ENCODE data around the gene NEBL.

DNA sequence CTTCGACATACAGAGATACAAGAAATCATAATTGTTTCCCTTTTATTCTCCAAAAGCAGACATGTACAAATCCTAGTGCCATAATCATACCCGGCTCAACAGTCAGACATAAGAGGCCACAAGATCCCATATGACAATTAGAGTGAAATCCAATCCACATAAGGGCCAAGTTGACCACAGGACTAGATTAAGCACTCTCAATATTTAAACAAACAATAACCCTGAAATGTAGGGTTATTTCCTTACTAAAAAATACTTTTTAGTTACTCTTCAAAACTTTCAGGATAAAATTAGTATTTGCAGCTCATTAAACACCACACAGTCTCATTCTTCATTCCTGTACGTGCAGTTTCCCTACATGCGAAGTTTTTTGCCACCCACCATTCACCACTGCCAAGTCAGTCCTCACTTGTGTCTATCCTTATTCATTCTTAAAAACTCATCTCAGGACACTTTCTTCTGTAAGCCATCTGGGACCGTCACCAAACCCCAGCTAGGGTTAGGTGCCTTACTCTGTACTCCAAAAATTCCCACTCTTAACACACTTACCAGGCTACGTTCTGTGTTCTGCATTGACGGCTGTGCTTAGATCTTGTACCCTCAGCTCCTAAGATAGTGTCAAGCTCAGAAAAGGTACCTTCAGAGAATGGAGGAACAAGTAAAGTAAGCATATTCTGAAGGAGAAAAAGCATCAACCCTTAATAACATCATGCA is 47.8 kb upstream of the NEBL start:
- TF ChIP-seq, protein P1, sequence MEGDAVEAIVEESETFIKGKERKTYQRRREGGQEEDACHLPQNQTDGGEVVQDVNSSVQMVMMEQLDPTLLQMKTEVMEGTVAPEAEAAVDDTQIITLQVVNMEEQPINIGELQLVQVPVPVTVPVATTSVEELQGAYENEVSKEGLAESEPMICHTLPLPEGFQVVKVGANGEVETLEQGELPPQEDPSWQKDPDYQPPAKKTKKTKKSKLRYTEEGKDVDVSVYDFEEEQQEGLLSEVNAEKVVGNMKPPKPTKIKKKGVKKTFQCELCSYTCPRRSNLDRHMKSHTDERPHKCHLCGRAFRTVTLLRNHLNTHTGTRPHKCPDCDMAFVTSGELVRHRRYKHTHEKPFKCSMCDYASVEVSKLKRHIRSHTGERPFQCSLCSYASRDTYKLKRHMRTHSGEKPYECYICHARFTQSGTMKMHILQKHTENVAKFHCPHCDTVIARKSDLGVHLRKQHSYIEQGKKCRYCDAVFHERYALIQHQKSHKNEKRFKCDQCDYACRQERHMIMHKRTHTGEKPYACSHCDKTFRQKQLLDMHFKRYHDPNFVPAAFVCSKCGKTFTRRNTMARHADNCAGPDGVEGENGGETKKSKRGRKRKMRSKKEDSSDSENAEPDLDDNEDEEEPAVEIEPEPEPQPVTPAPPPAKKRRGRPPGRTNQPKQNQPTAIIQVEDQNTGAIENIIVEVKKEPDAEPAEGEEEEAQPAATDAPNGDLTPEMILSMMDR (IDR thresholded peaks at IDR 0.05), result no peak
- TF ChIP-seq EZH2 (IDR thresholded peaks at IDR 0.05), result no peak
